CD14-positive monocyte (primary cell): Measurements from ENCODE around the gene PNKD. TPM values are rescaled to one million over a fixed set of nuclear protein-coding genes. Genes with fewer than 3 reads are reported as not detected.

Source experiments
- DNase-seq, 3 donors: peaks; one replicate each; pipeline ENCODE4 v3.0.0-alpha.2; 2011 to 2022
- H2AFZ ChIP-seq: 2 replicates; pipeline ENCODE4 v1.6.0; 2012; ENCODE audit warnings: mild to moderate bottlenecking, low read depth, low read length, inconsistent platforms; ENCODE audit not compliant: insufficient read depth, poor library complexity, severe bottlenecking
- H3K27ac ChIP-seq, 2 donors: 1 replicate in 1 of 2; 2 replicates in 1 of 2; pipeline ENCODE4 v1.5.1; 2012 to 2013; ENCODE audit warnings: low read length in 2 of 2, control low read depth in 1 of 2, inconsistent platforms in 1 of 2, low read depth in 1 of 2, mild to moderate bottlenecking in 1 of 2
- H3K27me3 ChIP-seq, 2 donors: one replicate each; pipeline versions ENCODE4 v1.6.0 to v1.6.1; 2011 to 2013; ENCODE audit warnings: low read length in 2 of 2; ENCODE audit not compliant: control insufficient read depth in 2 of 2, insufficient read depth in 2 of 2
- H3K36me3 ChIP-seq, 2 donors: replicated peaks in 1 of 2; 1 replicate in 1 of 2; 2 replicates in 1 of 2; pipeline versions ENCODE4 v1.5.1 to v1.6.1; 2012 to 2013; ENCODE audit warnings: low read length in 2 of 2, control low read depth in 1 of 2, inconsistent platforms in 1 of 2, mild to moderate bottlenecking in 1 of 2; ENCODE audit not compliant: insufficient read depth in 2 of 2, control insufficient read depth in 1 of 2
- H3K4me1 ChIP-seq, 2 donors: 1 replicate in 1 of 2; 2 replicates in 1 of 2; pipeline versions ENCODE4 v1.5.1 to v1.6.1; 2012 to 2013; ENCODE audit warnings: low read length in 2 of 2, control low read depth in 1 of 2, inconsistent platforms in 1 of 2, mild to moderate bottlenecking in 1 of 2, moderate library complexity in 1 of 2; ENCODE audit not compliant: insufficient read depth in 2 of 2, control insufficient read depth in 1 of 2
- H3K4me2 ChIP-seq: replicated peaks from 2 replicates; pipeline ENCODE3; 2012; ENCODE audit warnings: low read length, moderate library complexity, mild to moderate bottlenecking; ENCODE audit not compliant: poor library complexity, severe bottlenecking; ENCODE audit errors: extremely low read depth
- H3K4me3 ChIP-seq, 3 experiments: fragments of 200-600 bp in 1 of 3; sonication (generic) in 1 of 3; replicated peaks in 1 of 3; 1 replicate in 2 of 3; 2 replicates in 1 of 3; pipeline ENCODE4 v1.5.1; 2011 to 2013; ENCODE audit warnings: low read length in 3 of 3, mild to moderate bottlenecking in 3 of 3, control low read depth in 2 of 3, low read depth in 2 of 3, inconsistent platforms in 1 of 3, moderate library complexity in 1 of 3
- H3K79me2 ChIP-seq: 2 replicates; pipeline ENCODE4 v1.6.0; 2012; ENCODE audit warnings: mild to moderate bottlenecking, control low read depth, inconsistent platforms, low read length, moderate library complexity; ENCODE audit not compliant: insufficient read depth
- H3K9ac ChIP-seq: 2 replicates; pipeline ENCODE4 v1.6.0; 2017; ENCODE audit warnings: low read length, mild to moderate bottlenecking; ENCODE audit not compliant: insufficient read depth, poor library complexity, severe bottlenecking
- H3K9me3 ChIP-seq, 2 donors: replicated peaks in 1 of 2; 1 replicate in 1 of 2; 2 replicates in 1 of 2; pipeline versions ENCODE4 v1.5.1 to v1.6.1; 2012 to 2013; ENCODE audit warnings: low read length in 2 of 2, control low read depth in 1 of 2; ENCODE audit not compliant: control insufficient read depth in 1 of 2, insufficient read depth in 1 of 2
- H4K20me1 ChIP-seq: 2 replicates; pipeline ENCODE4 v1.6.0; 2012; ENCODE audit warnings: mild to moderate bottlenecking, low read length, control low read depth, moderate library complexity; ENCODE audit not compliant: insufficient read depth
- H3K27ac Mint-ChIP-seq, 7 donors: one replicate each; pipeline ENCODE4 v1.8.0; 2020; ENCODE audit warnings: mild to moderate bottlenecking in 7 of 7, mixed read lengths in 7 of 7, moderate library complexity in 6 of 7, inconsistent platforms in 2 of 7
- H3K27me3 Mint-ChIP-seq, 3 donors: one replicate each; pipeline ENCODE4 v1.8.0; 2021 to 2022; ENCODE audit warnings: low read depth in 3 of 3, mild to moderate bottlenecking in 3 of 3, mixed read lengths in 3 of 3, moderate library complexity in 3 of 3, inconsistent platforms in 1 of 3
- H3K36me3 Mint-ChIP-seq, 2 donors: one replicate each; pipeline ENCODE4 v1.8.0; 2020; ENCODE audit warnings: mixed read lengths in 2 of 2, inconsistent platforms in 1 of 2, mild to moderate bottlenecking in 1 of 2
- H3K4me1 Mint-ChIP-seq: one replicate; pipeline ENCODE4 v1.8.0; 2020; ENCODE audit warnings: mild to moderate bottlenecking, mixed read lengths
- H3K4me3 Mint-ChIP-seq, 2 donors: one replicate each; pipeline ENCODE4 v1.8.0; 2020; ENCODE audit warnings: mild to moderate bottlenecking in 2 of 2, mixed read lengths in 2 of 2, moderate library complexity in 1 of 2
- H3K9me3 Mint-ChIP-seq, 7 donors: one replicate each; pipeline ENCODE4 v1.8.0; 2020 to 2022; ENCODE audit warnings: mixed read lengths in 7 of 7, mild to moderate bottlenecking in 6 of 7, moderate library complexity in 6 of 7, inconsistent platforms in 2 of 7
- CTCF ChIP-seq: fragments of 200-600 bp; IDR thresholded peaks from one replicate; pipeline ENCODE4 v1.8.0; 2022; ENCODE audit warnings: antibody characterized with exemption, mild to moderate bottlenecking
- WGBS: methylation state at CpG from one replicate; pipeline ENCODE4 v1.1.5; 2013; ENCODE audit warnings: missing lambda C conversion rate; ENCODE audit not compliant: insufficient coverage; 5-methylcytosine and 5-hydroxymethylcytosine counted together
- intact Hi-C, 2 donors: fragments of 100-400 bp; cut with micrococcal nuclease; formaldehyde crosslinking; loops; one replicate each; pipeline versions ENCODE4 v1.15.0 to v1.15.1; 2023
- polyA plus RNA-seq, 3 donors: library from polyadenylated mRNA; depleted of rRNA in 1 of 3; unstranded in 2 of 3; stranded (reverse) in 1 of 3; fragments of 300-500 nt in 2 of 3; fragments of >200 nt in 1 of 3; fragmentation: Illumina TruSeq in 2 of 3; gene quantifications; 1 replicate in 2 of 3; 2 replicates in 1 of 3; pipeline ENCODE4 v1.2.3, GENCODE V29; 2012 to 2021

The PNKD gene
- polyA plus RNA-seq, 3 donors = 79.8 to 92.0 (median 88.2) TPM

- TF ChIP-seq CTCF = no peak
- Histone ChIP-seq H3K79me2 (peaks cover 14% of the 10 kb centered on the region), H3K4me1 (peaks cover 77 to 83% of the 10 kb centered on the region in 2 donors), H3K27me3 (no peaks in the 10 kb centered on the region), H3K9me3 (no peaks in the 10 kb centered on the region), H3K4me2 (no peak overlapping the region), H3K27ac (peak overlapping the region in 1 of 2 donors; percentile 11), H3K36me3 (no peaks in the 10 kb centered on the region), H3K4me3 (no peak overlapping the region), H4K20me1 (no peaks in the 10 kb centered on the region), H3K9ac (no peak overlapping the region), H2AFZ (no peak overlapping the region)
- H3K4me3 Mint-ChIP-seq = no peak overlapping the region
- 5% methylated on average over 4 of the region's 6 CpGs for WGBS
- DNase-seq = peak in 1 of 3 donors; percentile 41
- peak overlapping the region in 6 of 7 donors; percentile 38 to 98 (median 70) for H3K27ac Mint-ChIP-seq
- intact Hi-C loops = no loop called here
- H3K9me3 Mint-ChIP-seq = no peaks in the 10 kb centered on the region
- H3K27me3 Mint-ChIP-seq = peaks cover 0 to 2% (median 0%) of the 10 kb centered on the region in 3 donors
- H3K4me1 Mint-ChIP-seq = peaks cover 80% of the 10 kb centered on the region
- H3K36me3 Mint-ChIP-seq = peaks cover 3 to 10% of the 10 kb centered on the region in 2 donors
Measured at GRCh38 chr2:218319813-218320365, 49.6 kb downstream of the PNKD start.

DNA sequence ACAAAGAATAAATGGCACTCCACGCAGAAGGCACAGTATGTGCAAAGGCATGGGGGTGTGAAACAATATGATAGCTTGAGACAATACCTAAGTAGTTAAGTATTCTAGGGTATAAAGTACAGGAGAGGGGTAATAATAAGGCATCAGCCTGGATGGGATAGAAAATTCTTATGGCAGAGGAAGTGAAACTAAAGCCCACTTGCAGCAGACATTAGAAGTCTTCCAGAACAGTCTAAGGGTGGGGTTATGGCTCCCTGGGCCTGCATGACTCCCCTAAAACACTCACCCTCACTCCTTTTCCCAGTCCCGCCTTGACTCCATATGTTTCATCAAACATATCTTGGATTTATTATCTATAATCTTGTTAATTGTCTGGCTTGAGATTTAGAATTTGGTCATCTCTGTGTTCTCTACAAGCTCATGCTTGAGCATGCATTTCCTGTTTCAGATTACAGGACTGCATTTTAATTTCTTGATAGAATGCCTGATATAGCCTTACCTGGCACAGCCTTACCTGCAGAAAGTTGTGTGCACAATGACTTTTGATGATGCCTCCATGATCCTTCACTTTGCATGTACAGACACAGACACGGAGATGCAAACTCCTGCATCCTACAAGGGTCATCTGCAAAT is 50.5 kb downstream of the PNKD start:
- Histone ChIP-seq H3K9ac (no peak overlapping the region), H3K27me3 (no peaks in the 10 kb centered on the region), H3K4me3 (no peak overlapping the region), H2AFZ (no peak overlapping the region), H3K27ac (no peak overlapping the region), H3K79me2 (peaks cover 21% of the 10 kb centered on the region), H4K20me1 (no peaks in the 10 kb centered on the region), H3K9me3 (no peaks in the 10 kb centered on the region), H3K36me3 (no peaks in the 10 kb centered on the region), H3K4me2 (no peak overlapping the region), H3K4me1 (peaks cover 77 to 84% of the 10 kb centered on the region in 2 donors)
- 83% methylated on average over 2 of the region's 3 CpGs for WGBS
- Mint-ChIP-seq H3K27me3 (peaks cover 0 to 2% (median 0%) of the 10 kb centered on the region in 3 donors), H3K4me3 (no peak overlapping the region), H3K9me3 (no peaks in the 10 kb centered on the region), H3K36me3 (peaks cover 5 to 10% of the 10 kb centered on the region in 2 donors), H3K27ac (peak overlapping the region in 6 of 7 donors; percentile 50 to 98 (median 78)), H3K4me1 (peaks cover 80% of the 10 kb centered on the region)
- intact Hi-C loops = no loop called here
- DNase-seq = peak in 2 of 3 donors; percentile 34 to 52
- TF ChIP-seq CTCF = no peak
